ENCODE results near the gene OMD.
A peak's percentile ranks its signal among the peaks of the same experiment; 100 is the strongest.
"Not testable (repeated sequence)": the region's sequence is repeated elsewhere in the genome, so short reads cannot be mapped to it uniquely, and the experiment has no call there.

Gene OMD

GRCh38 chr9:92425474-92425873, 1.2 kb upstream of the OMD start:
- no peak for DNase-seq (ENCODE audit: low read depth)
- TF ChIP-seq CTCF (IDR thresholded peaks at IDR 0.05; ENCODE audit: low read depth, low read length, missing control alignments): no peak
- in situ Hi-C loops (cut with HindIII; ENCODE audit: low sequenced_read_pairs): no loop called here
- no peak overlapping the region for H3K4me3 ChIP-seq (ENCODE audit: low read depth, low read length)

GRCh38 chr9:92423612-92424011, 659 bp downstream of the OMD start:
- peak overlapping the region; percentile 10 for H3K4me3 ChIP-seq (ENCODE audit: low read depth, low read length)
- TF ChIP-seq CTCF (IDR thresholded peaks at IDR 0.05; ENCODE audit: low read depth, low read length, missing control alignments): no peak
- in situ Hi-C loops (cut with HindIII; ENCODE audit: low sequenced_read_pairs): no loop called here
- DNase-seq (ENCODE audit: low read depth): no peak

GRCh38 chr9:92422611-92423338, 1.5 kb downstream of the OMD start:
- TF ChIP-seq CTCF (IDR thresholded peaks at IDR 0.05; ENCODE audit: low read depth, low read length, missing control alignments): no peak
- H3K4me3 ChIP-seq (ENCODE audit: low read depth, low read length): no peak overlapping the region
- no peak for DNase-seq (ENCODE audit: low read depth)
- in situ Hi-C loops (cut with HindIII; ENCODE audit: low sequenced_read_pairs): no loop called here

GRCh38 chr9:92414566-92414965, 9.7 kb downstream of the OMD start:
- in situ Hi-C loops (cut with HindIII; ENCODE audit: low sequenced_read_pairs): no loop called here
- no peak for DNase-seq (ENCODE audit: low read depth)
- no peak overlapping the region for H3K4me3 ChIP-seq (ENCODE audit: low read depth, low read length)
- no peak for TF ChIP-seq CTCF (IDR thresholded peaks at IDR 0.05; ENCODE audit: low read depth, low read length, missing control alignments)

GRCh38 chr9:92411157-92411556, 13.1 kb downstream of the OMD start:
- H3K4me3 ChIP-seq (ENCODE audit: low read depth, low read length); in situ Hi-C loops (cut with HindIII; ENCODE audit: low sequenced_read_pairs); DNase-seq (ENCODE audit: low read depth): not testable (repeated sequence)

GRCh38 chr9:92408747-92409478, 15.4 kb downstream of the OMD start:
- DNase-seq (ENCODE audit: low read depth): no peak
- in situ Hi-C loops (cut with HindIII; ENCODE audit: low sequenced_read_pairs): no loop called here
- TF ChIP-seq CTCF (IDR thresholded peaks at IDR 0.05; ENCODE audit: low read depth, low read length, missing control alignments): no peak
- H3K4me3 ChIP-seq (ENCODE audit: low read depth, low read length): no peak overlapping the region

GRCh38 chr9:92407818-92408217, 16.5 kb downstream of the OMD start:
- no peak overlapping the region for H3K4me3 ChIP-seq (ENCODE audit: low read depth, low read length)
- no peak for TF ChIP-seq CTCF (IDR thresholded peaks at IDR 0.05; ENCODE audit: low read depth, low read length, missing control alignments)
- in situ Hi-C loops (cut with HindIII; ENCODE audit: low sequenced_read_pairs): no loop called here
- no peak for DNase-seq (ENCODE audit: low read depth)
